CD4-positive, alpha-beta T cell treated with Interleukin-21 for 1 hour (primary cell): ENCODE data around the gene FOSL2.
"Not testable (repeated sequence)": the region's sequence is repeated elsewhere in the genome, so short reads cannot be mapped to it uniquely, and the experiment has no call there.

ENCODE experiments used
- DNase-seq: peaks from one replicate; pipeline ENCODE4 v3.0.0-alpha.2; 2020

FOSL2 gene

GRCh38 chr2:28357948-28358667 is 34.5 kb upstream of the FOSL2 start:
- DNase-seq = no peak

DNA sequence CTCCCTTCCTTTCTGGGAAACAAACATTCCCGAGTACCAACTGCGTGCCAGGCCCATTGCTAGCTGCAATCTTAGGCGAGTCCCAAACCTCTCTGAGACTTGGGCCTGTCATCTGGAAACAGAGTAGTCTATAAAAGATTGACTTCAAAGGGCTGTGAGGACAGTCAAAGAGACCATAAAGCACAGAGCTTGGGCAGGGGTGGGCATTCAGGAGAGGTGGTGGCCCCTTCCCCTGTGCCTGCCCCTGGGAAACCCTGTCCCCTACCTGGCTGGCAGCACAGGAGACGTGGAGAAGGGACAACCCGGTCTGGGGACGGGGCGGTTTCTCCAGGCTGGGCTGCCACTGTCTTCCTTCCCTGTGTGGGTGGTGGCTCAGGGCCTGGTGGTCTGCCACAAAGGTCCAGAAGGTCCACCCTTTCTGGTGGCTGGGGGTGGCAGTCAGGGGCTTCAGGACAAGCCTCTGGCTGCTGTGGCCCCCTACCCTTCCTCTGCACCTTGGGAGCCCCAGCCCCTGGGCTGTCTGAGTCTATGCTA is 33.9 kb upstream of the FOSL2 start:
- DNase-seq = peak; percentile 15

- DNase-seq = peak; percentile 91
Measured at GRCh38 chr2:28359222-28360057, 33.2 kb upstream of the FOSL2 start.

GRCh38 chr2:28360058-28360717 is 32.5 kb upstream of the FOSL2 start:
- DNase-seq = peak; percentile 15

- no peak for DNase-seq
Measured at GRCh38 chr2:28360718-28361293, 31.9 kb upstream of the FOSL2 start.

DNA sequence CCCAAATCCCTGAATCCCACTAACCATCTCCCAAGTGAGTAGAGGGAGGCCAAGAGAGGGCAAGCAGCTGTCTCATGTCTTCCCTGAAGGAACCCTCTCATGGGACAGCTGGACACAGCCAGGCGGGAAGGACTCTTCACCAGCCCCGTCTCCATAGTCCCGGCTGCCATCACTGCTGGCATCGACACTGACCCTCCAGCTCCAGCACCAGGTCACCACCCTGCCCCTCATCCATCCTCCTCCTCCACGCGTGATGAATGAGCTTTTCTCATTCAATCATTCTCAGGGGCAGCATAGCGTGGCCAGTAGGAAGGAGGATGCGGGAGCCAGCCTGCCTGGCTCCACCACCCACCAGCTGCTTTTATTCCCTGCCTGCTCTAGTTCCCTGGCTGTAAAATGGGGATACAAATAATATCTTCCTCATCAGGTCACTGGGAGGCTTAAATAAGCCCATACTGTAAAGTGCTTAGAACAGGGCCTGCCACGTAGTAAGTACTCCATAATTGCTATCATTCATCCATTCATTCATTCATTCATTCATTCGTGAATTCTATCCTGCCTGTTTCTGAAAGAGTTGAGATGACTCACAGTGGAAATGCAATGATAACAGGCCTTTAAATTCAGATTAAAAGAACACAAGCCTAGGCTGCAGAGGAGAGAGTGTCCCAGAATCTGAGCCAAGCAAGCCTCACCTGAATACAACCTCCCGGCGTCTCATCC is 30.5 kb upstream of the FOSL2 start:
- no peak for DNase-seq

DNA sequence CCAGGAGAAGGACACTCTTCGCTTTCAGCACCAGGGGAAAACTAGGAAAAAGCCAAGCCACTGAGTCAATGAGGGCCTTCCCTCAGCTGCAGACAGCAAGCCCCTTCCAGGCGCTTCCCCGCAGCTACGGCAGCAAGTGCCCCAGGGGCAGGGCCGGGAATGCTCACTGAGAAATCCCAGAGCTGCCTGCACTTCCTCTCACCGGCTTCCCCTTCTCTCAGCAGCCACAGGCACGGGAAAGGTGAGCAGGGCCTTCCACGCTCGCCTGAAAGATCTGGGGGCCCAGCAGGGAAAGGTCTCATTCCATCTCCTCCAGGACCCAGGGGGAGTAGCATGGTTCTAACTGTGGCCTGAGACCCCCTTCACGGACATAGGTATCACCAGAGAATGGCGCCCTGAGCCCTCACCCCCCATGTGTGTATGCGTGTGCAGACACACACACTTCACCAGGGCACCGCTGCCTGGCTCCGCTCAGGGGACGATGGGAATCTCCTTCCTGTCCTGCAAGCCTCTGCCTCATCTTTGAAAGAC is 29.6 kb upstream of the FOSL2 start:
- no peak for DNase-seq

DNA sequence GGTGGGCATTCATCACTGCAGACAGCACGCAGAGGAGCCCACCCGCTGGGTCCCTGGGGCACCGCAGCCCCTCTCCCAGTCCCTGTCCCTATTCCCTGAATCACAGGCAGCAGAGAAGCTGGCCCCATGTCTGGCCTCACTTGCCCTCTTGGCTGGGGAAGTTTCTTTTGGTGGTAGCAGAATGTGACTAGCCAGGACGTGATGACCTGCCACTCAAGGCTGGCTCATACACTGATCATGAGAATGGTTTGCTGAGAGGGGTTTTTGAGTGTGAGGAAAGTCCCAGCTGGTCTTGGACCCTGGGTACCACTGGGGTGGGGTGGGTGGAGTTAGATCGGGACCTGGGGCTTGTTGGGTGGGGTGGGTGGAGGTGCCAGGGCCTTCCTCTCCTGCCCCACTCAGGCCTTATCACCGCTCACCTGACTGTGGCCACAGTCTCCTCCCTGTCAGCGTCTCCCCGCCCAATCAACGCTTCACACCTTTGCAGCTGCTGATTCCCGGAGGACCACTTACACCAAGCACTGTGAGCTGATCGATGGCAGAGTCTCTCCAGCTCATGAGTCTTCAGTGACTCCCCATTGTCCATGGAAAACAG is 28.9 kb upstream of the FOSL2 start:
- no peak for DNase-seq

DNA sequence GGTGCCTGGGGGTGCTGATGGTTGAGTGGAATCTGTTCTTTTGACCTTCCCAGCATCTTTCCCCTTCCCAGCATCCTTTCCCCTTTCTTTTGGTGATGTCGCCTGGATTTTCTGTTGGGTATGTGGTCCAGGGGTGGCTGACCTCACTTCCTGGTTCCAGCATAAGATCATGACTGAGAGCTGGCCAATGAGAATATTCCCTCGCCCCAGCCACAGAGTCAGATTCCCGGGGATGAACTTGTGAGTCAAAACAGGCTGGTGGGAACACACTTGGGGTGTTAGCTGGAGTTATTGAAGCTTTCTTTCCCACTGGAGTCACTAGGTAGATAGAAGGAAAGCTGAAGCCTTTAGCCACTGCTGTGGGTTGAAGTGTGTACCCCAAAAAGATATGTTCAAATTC is 28.0 kb upstream of the FOSL2 start:
- no peak for DNase-seq

- no peak for DNase-seq
Measured at GRCh38 chr2:28365158-28365557, 27.5 kb upstream of the FOSL2 start.

DNA sequence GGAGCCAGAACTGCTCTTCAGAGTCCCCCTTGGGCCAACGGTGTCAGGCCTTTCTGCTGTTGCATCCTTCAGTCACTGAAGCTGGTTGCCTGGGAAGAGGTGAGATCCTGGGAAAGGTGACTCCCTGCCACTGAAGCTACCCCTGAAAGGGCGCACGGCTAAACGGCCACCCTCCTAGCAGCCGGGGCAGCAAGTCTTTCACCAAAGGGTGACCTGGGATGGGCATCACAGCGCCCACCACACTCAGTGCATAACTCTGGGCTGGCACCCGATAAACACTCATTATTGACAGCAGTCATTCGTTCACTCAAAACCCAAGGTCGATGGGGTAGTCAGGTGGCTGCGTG is 26.5 kb upstream of the FOSL2 start:
- no peak for DNase-seq

- DNase-seq = peak; percentile 84
Measured at GRCh38 chr2:28366496-28367282, 26.0 kb upstream of the FOSL2 start.

- DNase-seq = no peak
Measured at GRCh38 chr2:28367667-28368356, 24.8 kb upstream of the FOSL2 start.

DNA sequence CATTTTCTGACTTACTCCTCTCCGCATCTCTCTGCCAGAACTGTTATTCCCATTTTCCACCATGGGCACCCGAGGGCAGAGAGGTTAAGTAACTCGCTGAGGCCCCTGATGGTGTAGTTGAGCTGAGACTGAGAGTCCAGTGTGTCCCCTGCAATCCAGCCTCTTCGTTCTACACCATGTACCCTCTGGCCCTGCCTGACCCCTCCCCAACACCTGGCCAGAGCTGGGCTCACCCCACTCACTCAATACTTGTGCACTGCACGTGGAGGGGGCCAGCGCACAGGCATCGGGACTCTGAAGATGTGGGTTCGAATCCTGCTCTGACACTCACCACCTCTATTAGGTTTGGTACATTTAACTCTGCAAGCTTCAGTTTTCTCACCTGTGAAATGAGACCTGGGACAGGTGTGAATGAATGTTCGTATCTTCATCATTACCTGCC is 24.3 kb upstream of the FOSL2 start:
- no peak for DNase-seq

DNA sequence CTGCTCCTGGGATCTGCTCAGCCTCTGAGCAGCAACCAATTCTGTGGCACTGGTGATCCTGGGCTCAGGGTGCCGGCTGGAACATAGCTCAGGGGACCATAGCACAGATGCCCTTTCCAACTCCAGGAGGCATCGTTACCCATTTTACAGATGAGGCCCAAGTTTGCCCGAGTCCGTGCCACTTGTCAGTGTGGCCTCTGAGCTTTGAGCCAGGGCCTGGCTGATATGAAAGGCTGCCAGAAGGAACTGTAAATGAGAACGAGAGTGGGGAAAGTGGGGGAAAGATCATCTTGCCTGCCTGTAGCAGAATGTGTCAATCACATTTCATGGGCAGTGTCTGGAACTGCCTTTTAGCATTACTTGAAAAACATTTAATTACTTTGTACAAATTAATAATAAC is 23.3 kb upstream of the FOSL2 start:
- DNase-seq = no peak

GRCh38 chr2:28370354-28370753 is 22.3 kb upstream of the FOSL2 start:
- DNase-seq = no peak

- DNase-seq = not testable (repeated sequence)
Measured at GRCh38 chr2:28371728-28372127, 20.9 kb upstream of the FOSL2 start.

DNA sequence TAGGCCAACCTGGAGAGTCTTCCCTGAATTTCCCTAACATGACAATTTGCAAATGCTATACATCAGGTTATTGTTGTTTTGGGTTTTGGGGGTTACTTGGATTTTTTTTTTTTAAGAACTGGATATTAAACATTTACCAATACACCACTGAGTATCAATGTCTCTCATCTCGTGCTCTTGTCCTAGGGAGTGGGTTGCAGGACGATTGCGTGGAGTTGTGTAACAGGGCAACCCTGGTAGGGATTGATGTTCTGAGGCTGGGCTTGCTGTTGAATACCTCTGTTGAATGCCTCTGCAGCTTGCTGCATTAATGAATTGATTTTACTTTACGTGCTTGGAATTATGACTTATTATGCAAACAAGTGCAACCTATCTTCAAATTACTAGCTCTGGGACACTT is 18.8 kb upstream of the FOSL2 start:
- DNase-seq = no peak

- no peak for DNase-seq
Measured at GRCh38 chr2:28374331-28374730, 18.3 kb upstream of the FOSL2 start.

GRCh38 chr2:28375236-28375635 is 17.4 kb upstream of the FOSL2 start:
- no peak for DNase-seq
